GM12801 (cell line): ENCODE measurements around the gene ELAVL3.

Experiments used
- CTCF ChIP-seq: IDR thresholded peaks from one replicate; pipeline ENCODE4 v1.5.1; 2011; ENCODE audit warnings: control low read depth; ENCODE audit not compliant: insufficient read length; ENCODE audit errors: extremely low read depth

ELAVL3 gene

GRCh38 chr19:11451327-11451870 is 29.4 kb downstream of the ELAVL3 start:
- no peak for TF ChIP-seq CTCF

- no peak for TF ChIP-seq CTCF
Measured at GRCh38 chr19:11450570-11451326, 30.1 kb downstream of the ELAVL3 start.

- no peak for TF ChIP-seq CTCF
Measured at GRCh38 chr19:11448923-11449554, 31.8 kb downstream of the ELAVL3 start.

- TF ChIP-seq CTCF, result no peak
Measured at GRCh38 chr19:11448410-11448809, 32.4 kb downstream of the ELAVL3 start.

- TF ChIP-seq CTCF, result no peak
Measured at GRCh38 chr19:11447347-11448262, 33.2 kb downstream of the ELAVL3 start.

- TF ChIP-seq CTCF, result no peak
Measured at GRCh38 chr19:11446652-11447301, 34.1 kb downstream of the ELAVL3 start.
